ENCODE data around the gene CTSF.
"Not testable (repeated sequence)": the region's sequence is repeated elsewhere in the genome, so short reads cannot be mapped to it uniquely, and the experiment has no call there.

The CTSF gene

GRCh38 chr11:66559866-66560676 is 8.3 kb downstream of the CTSF start:
- no peak overlapping the region for H3K27ac ChIP-seq
- no peak for DNase-seq (ENCODE audit: low read depth, low spot score)

GRCh38 chr11:66559142-66559865 is 9.1 kb downstream of the CTSF start:
- DNase-seq (ENCODE audit: low read depth, low spot score) = no peak
- no peak overlapping the region for H3K27ac ChIP-seq

- H3K27ac ChIP-seq = no peak overlapping the region
- no peak for DNase-seq (ENCODE audit: low read depth, low spot score)
Measured at GRCh38 chr11:66557733-66558326, 10.6 kb downstream of the CTSF start.

- no peak overlapping the region for H3K27ac ChIP-seq
- no peak for DNase-seq (ENCODE audit: low read depth, low spot score)
Measured at GRCh38 chr11:66556086-66556485, 12.3 kb downstream of the CTSF start.

DNA sequence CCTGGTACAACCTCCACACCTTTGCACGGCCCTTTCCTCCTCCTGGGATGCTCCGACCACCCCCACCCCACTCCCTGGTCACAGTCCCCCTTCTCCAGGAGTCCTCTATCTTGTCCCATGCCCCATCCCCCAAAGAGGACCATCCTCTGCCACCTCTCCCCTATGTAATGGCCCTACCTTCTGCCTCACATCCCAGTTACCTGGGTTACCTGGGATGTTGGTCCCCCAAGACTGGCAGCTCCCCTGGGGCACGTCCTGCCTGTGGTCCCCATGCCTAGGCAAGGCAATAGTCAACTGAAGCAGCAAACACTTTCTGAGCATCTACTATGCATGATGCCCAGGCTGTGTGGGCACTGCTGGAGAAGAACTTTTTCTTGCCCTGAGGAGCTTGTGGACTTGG is 13.0 kb downstream of the CTSF start:
- DNase-seq (ENCODE audit: low read depth, low spot score) = no peak
- H3K27ac ChIP-seq = no peak overlapping the region

- no peak for DNase-seq (ENCODE audit: low read depth, low spot score)
- no peak overlapping the region for H3K27ac ChIP-seq
Measured at GRCh38 chr11:66554602-66555001, 13.8 kb downstream of the CTSF start.

GRCh38 chr11:66550887-66551286 is 17.5 kb downstream of the CTSF start:
- no peak overlapping the region for H3K27ac ChIP-seq
- DNase-seq (ENCODE audit: low read depth, low spot score) = no peak

- H3K27ac ChIP-seq = no peak overlapping the region
- no peak for DNase-seq (ENCODE audit: low read depth, low spot score)
Measured at GRCh38 chr11:66549696-66550095, 18.7 kb downstream of the CTSF start.

GRCh38 chr11:66548774-66549630 is 19.4 kb downstream of the CTSF start:
- H3K27ac ChIP-seq = no peak overlapping the region
- DNase-seq (ENCODE audit: low read depth, low spot score) = no peak

DNA sequence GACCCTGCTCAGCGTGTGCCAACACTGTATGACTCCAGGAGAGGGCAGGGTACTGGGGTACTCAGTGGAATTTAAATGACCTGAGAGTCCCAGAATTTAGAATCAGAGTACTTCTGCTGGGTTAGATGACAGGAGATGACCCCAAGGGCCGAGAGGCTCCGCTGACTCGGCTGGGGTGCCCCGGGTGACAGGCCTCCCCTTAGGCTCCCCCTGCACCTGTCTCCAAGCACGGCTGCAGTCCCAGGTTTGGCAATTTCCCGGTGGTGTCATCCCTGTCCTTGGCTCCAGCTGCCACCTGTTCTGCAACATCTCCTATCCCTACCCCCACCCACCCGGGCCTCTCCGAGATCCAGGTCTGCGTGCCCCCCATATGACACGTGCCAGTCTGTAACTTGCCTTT is 20.4 kb downstream of the CTSF start:
- DNase-seq (ENCODE audit: low read depth, low spot score) = no peak
- H3K27ac ChIP-seq = no peak overlapping the region

GRCh38 chr11:66547662-66548009 is 20.8 kb downstream of the CTSF start:
- no peak overlapping the region for H3K27ac ChIP-seq
- no peak for DNase-seq (ENCODE audit: low read depth, low spot score)

DNA sequence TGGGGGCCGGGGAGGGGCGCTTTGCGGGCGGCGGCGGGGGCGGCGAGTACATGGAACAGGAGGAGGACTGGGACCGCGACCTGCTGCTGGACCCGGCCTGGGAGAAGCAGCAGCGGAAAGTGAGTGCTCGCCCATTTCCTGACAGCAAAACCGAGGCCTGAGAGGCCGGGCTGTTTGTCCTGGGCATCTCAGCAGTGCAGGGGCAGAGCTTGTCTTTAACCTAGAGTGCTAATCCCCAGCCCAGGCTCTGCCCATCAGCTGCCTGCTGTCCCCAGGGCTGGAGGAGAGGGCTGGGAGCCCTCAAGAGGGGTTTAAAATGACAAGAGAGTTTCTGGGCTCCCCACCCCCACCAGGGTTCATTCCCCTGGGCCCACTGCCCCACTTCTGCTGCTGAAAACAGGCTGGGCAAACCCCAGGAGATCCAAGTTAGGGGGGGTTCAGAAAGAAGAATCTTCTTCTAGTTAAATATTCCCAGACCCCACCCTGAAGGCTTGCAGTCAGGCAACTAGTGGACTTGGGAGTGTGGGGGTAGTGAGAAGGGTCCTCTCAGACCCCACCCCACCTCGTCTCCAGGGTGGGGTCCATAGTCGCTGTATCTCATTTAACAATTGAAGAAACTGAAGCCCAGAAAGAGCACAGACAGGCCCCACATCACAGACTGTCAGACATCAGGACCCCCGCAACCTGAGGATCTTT is 21.3 kb downstream of the CTSF start:
- DNase-seq (ENCODE audit: low read depth, low spot score) = no peak
- H3K27ac ChIP-seq = no peak overlapping the region

DNA sequence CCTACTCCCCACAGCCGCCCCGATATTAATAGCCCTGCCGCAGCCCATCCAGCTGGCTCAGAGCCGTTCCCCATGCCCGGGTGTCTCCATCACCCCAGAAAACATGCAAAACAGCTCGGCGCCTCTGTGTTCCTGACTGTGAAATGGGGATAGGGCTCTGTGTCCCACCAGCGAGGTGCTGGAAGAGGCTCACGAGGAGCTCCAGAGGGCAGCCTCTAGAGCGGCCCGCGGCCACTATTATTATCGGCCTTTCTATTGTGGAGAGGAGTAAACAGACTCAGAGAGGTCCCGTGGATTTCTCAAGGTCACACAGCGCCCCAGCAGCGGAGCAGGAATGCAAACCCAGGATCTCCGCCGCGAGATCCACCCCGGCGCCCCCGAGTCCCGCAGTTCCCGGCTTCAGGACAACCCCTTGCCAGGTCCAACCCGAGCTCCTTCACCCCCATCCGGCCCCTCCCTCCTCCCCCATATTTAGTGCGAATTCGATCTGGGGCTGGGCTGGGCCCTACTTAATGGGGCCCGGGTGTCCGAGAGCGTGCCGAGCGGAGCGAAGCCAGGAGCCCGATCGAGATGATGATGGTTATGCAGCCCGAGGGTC is 21.9 kb downstream of the CTSF start, which contains the start of gene ACTN3:
ACTN3 (plus strand) TSS at position 536 of the 598 bp plus-strand sequence; CDS start at position 571, 35 bp downstream.
- peak within 1 kb of the TSS; percentile 26 for H3K27ac ChIP-seq
- DNase-seq (ENCODE audit: low read depth, low spot score) = no peak

DNA sequence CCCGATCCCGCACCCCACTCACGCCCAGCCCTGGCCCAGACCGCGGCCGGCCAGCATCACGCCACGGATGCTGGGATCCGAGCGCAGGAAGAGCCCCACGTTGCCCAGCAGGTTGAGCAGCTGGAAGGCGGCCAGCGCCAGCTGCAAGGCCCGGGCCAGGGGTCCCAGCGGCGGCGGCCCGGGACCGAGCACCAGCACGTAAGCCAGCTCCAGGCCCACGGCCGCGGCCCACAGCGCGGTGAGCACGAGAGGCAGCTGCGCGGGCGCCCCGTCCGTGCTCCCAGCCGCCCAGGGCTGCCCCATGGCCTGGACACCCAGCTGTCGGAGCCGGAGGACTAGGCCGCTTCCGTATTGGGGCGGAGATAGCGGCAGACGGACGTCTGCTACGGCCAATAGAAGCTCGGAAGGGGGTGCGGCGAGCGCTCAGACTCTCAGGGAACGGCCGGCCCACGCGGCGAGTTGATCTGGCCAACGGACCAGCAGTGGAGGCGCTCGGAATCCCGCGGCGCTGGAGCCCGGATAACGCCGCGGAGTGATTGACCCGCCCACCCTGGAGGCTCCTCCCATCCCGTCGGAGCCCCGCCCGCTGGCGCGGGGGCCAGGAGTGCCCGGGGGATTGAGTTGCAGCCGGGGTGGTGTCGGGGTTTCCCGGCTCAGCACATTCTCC is 22.6 kb downstream of the CTSF start, which contains the start of gene ZDHHC24:
ZDHHC24 (minus strand) TSS at position 348 of the 667 bp plus-strand sequence; CDS start at position 303, 45 bp downstream.
- DNase-seq (ENCODE audit: low read depth, low spot score) = peak; percentile 75
- H3K27ac ChIP-seq = peak within 1 kb of the TSS; percentile 26

DNA sequence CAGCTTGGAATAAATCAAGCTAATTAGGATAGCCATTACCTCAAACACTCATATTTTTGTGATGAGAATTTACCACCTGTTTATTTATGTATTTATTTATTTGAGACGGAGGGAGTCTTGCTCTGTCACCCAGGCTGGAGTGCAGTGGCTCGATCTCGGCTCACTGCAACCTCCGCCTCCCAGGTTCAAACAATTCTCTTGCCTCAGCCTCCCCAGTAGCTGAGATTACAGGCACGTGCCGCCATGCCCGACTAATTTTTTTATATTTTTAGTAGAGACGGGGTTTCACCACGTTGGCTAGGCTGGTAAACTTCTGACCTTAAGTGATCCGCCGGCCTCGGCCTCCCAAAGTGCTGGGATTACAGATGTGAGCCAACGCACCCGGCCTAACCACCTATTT is 23.5 kb downstream of the CTSF start:
- DNase-seq (ENCODE audit: low read depth, low spot score); H3K27ac ChIP-seq: not testable (repeated sequence)

DNA sequence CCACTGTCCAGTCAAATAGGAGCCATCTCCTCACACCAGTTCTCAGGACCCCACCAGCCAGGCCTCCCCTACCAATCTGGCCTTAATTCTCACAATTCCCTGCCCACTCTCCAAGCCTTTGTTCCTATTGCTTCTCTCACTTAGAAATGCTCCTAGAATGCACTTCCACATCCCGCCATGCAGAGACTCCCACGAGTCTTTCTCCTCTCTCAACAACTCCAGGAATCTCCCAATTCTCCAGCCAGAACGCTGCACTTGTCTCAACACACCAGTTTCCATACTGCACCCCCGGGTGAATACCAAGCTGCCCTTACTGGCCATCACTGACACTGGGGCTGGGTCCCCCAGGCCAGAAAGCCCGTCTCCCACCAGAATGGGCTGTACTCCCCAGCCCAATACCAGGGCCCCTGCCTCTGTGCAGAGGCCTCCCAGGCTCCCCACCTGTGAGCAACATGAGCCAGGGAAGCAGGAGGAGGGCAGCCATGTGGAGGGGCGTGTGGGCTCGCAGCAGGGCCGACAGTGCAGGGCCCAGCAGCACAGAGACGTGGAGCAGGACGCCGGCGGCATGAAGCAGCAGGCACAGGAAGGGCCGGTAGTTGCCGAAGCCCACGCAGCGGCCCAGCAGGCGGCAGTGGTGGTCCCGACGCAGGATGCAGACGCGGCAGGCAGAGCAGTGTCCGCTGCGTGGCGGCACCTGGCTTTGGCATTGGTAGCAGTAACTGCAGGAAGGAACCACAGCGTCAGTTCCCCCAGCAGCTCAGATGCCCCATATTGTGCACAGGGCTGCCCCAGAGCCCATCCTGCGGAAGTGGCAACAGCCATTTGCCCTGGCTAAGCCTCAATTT is 24.9 kb downstream of the CTSF start:
- no peak overlapping the region for H3K27ac ChIP-seq
- no peak for DNase-seq (ENCODE audit: low read depth, low spot score)

DNA sequence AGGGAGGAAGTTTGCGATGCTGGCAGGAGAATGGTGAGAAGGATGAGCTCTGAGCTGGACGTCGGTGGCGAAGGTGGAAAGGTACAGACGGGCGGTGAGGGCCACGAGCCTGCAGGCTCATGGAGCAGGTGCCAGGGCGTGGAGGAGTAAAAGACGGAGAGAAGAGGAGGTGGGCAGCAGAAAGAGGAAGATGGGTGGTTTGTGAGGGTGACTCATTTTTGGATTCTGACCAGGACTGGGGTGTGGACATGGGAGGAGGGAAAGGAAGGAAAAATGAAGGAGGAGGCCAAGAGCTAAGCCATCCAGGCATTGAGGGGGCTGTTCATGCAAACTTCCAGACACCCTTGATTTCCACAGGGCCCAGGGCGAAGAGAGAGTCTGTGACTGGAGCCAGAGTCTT is 26.0 kb downstream of the CTSF start:
- DNase-seq (ENCODE audit: low read depth, low spot score) = no peak
- H3K27ac ChIP-seq = no peak overlapping the region

GRCh38 chr11:66541892-66542291 is 26.5 kb downstream of the CTSF start:
- no peak overlapping the region for H3K27ac ChIP-seq
- DNase-seq (ENCODE audit: low read depth, low spot score) = no peak

All from epithelial cell of prostate (primary cell).